Progenitor cell of endocrine pancreas (in vitro differentiated cells): ENCODE measurements around the gene MKKS. TPM values are rescaled to one million over a fixed set of nuclear protein-coding genes. Genes with fewer than 3 reads are reported as not detected.

Experiments used
- DNase-seq: peaks from one replicate; pipeline ENCODE4 v3.0.0; 2021; ENCODE audit warnings: low spot score; ENCODE audit not compliant: unreplicated experiment
- H3K27ac Mint-ChIP-seq: 2 replicates; pipeline ENCODE4 v1.8.0; 2021; ENCODE audit warnings: mild to moderate bottlenecking, moderate library complexity, mixed read lengths
- H3K27me3 Mint-ChIP-seq: 2 replicates; pipeline ENCODE4 v1.8.0; 2021; ENCODE audit warnings: mixed read lengths
- H3K36me3 Mint-ChIP-seq: 2 replicates; pipeline ENCODE4 v1.8.0; 2022; ENCODE audit warnings: mixed read lengths; ENCODE audit not compliant: insufficient read depth
- H3K4me1 Mint-ChIP-seq: 2 replicates; pipeline ENCODE4 v1.8.0; 2021; ENCODE audit warnings: low read depth, mixed read lengths
- H3K4me3 Mint-ChIP-seq: 2 replicates; pipeline ENCODE4 v1.8.0; 2021; ENCODE audit warnings: low read depth, mild to moderate bottlenecking, moderate library complexity, mixed read lengths
- H3K9me3 Mint-ChIP-seq: 2 replicates; pipeline ENCODE4 v1.8.0; 2021; ENCODE audit warnings: low read depth, mixed read lengths
- total RNA-seq: library from RNA; stranded (reverse); gene quantifications from 2 replicates; pipeline ENCODE4 v1.2.1, GENCODE V29; 2021
- TF ChIP-seq, protein P1 (sequence below): fragments of 200-600 bp; sonication (generic); IDR thresholded peaks from one replicate; pipeline ENCODE4 v1.5.0; 2021; ENCODE audit warnings: antibody characterized with exemption, mild to moderate bottlenecking; ENCODE audit not compliant: unreplicated experiment

The MKKS gene
- total RNA-seq, 1 donor from 2014 or later, result 17.8 TPM

DNA sequence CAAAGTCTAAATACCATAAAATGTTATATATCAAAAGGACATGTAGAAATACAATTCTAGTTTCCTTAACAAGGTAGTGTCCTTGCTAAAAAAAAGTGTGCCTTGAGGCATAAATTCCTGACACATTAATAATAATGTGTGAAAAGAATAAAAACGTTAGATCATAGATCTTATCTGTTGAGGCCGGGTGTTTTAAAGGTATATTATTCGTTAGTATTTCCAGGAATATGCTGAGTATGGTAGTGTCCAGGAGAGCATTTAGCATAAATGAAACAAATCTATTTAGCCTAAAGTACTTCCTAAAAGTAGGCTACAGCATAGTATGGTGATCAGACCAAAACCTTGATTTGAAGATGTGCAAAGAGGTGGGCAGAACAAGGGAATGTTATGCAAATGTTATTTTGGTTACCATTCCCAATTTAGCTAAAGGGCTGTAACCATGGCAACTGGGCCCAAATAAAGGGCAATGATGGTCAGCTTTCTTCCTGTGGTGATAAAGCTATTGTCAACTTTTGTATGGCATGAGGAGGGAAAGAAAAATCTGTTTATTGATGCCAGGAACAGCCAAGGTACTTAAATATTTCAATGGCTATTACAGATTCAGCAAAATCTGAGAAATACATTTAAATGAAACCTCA lies 18.9 kb downstream of the MKKS start:
- DNase-seq, result no peak

DNA sequence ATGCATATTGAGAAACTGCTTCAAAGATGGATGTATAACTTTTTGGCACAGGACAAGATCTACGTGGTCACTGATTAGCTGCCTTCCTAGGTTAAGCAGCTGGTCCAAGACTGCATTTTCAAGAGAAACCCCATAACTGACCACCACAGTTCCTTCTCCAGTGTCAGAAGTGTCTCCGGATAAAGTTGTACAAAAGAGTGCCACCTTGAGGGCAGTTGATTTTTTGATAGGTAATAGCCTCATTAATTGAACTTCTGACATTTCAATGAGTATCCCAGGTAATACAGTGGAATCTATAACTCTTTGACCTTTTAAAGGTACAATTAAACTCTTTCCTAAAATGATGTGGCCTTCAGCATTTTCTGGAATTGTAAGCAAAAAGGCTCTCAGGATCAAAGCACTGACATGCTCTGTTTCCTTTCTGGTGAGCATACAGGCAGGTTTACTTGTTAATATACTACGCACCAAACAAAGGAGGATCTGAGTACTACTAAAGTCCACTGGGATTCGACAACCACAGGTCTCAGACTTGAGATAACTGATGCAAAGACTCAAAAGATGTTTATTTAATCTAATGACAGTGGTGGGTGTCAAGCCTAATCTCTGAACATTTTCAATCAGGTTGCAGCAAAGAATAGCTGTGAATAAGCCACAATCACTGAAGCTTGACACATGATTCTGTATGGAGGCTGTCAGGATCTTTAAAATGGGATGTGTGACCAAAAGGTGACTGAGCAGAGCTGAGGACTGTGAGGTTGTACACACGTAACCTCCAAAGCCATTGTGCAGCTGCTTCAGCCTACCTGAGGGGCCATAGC lies 21.2 kb downstream of the MKKS start:
- H3K27me3 Mint-ChIP-seq, result no peaks in the 10 kb centered on the region
- TF ChIP-seq, protein P1, sequence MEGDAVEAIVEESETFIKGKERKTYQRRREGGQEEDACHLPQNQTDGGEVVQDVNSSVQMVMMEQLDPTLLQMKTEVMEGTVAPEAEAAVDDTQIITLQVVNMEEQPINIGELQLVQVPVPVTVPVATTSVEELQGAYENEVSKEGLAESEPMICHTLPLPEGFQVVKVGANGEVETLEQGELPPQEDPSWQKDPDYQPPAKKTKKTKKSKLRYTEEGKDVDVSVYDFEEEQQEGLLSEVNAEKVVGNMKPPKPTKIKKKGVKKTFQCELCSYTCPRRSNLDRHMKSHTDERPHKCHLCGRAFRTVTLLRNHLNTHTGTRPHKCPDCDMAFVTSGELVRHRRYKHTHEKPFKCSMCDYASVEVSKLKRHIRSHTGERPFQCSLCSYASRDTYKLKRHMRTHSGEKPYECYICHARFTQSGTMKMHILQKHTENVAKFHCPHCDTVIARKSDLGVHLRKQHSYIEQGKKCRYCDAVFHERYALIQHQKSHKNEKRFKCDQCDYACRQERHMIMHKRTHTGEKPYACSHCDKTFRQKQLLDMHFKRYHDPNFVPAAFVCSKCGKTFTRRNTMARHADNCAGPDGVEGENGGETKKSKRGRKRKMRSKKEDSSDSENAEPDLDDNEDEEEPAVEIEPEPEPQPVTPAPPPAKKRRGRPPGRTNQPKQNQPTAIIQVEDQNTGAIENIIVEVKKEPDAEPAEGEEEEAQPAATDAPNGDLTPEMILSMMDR, result peak; percentile 41
- peaks cover 11% of the 10 kb centered on the region for H3K36me3 Mint-ChIP-seq
- peak overlapping the region; percentile 45 for H3K27ac Mint-ChIP-seq
- no peak overlapping the region for H3K4me3 Mint-ChIP-seq
- no peaks in the 10 kb centered on the region for H3K9me3 Mint-ChIP-seq
- no peak for DNase-seq
- H3K4me1 Mint-ChIP-seq, result peaks cover 17% of the 10 kb centered on the region

More for the DNA sequence above, 18.9 kb downstream of the MKKS start:
- peaks cover 11% of the 10 kb centered on the region for H3K36me3 Mint-ChIP-seq
- H3K4me1 Mint-ChIP-seq, result peaks cover 17% of the 10 kb centered on the region
- no peaks in the 10 kb centered on the region for H3K27me3 Mint-ChIP-seq
- H3K9me3 Mint-ChIP-seq, result no peaks in the 10 kb centered on the region
- no peak overlapping the region for H3K4me3 Mint-ChIP-seq
- no peak overlapping the region for H3K27ac Mint-ChIP-seq
- TF ChIP-seq, protein P1, result no peak

DNA sequence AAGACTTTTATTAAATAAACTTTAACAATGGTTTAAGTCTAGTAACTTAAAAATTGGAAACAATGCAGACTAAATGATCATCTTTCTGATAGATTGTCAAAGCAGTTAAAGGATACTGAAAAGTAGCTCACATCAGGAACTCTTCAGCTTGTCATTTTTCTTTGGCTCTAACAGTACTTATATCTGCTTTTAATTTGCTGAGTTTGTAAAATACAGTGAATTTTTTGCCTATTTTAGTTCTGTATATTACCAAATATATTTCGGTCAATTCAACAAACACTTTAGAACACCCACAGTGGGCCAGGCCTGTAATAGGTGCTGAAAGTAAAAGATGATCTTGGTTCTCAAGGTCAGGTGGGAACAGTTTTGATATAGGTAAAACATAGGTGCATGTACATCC lies 22.3 kb downstream of the MKKS start:
- Mint-ChIP-seq H3K4me1 (peaks cover 17% of the 10 kb centered on the region), H3K36me3 (peaks cover 7% of the 10 kb centered on the region), H3K9me3 (no peaks in the 10 kb centered on the region), H3K27me3 (no peaks in the 10 kb centered on the region), H3K4me3 (no peak overlapping the region), H3K27ac (no peak overlapping the region)
- TF ChIP-seq, protein P1, result no peak
- DNase-seq, result no peak

DNA sequence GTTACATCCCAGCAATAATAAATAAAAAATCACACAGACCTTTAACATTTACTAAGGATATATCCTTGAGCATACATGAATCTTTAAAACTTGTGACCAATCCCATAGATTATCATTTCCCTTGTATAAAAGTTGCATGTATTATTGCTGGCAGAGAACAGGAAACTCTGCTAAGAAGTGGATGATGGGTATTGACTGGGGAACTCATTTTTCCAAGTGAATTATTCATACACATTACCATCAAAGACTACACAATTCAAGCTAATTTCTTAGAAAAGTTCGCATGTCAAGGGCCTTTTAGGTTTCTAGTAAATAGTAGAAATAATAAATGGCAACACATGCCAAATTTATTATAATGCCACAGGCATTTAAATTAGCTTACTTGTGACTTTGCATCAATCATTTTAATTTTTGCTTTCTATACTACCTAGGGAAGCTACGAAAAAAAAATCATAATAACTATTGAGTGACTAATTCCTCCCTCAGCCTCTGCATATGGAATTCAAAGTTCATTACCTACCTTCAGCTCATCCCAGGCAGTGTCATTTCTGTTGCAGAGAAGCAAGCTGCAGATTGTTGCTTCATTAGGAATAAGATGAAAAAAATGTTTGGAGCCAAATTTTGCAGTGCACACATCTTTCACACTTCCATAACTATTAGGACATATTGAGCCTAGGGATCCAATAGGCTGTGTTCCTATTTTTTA lies 25.8 kb downstream of the MKKS start:
- H3K4me1 Mint-ChIP-seq, result peaks cover 6% of the 10 kb centered on the region
- TF ChIP-seq, protein P1, result no peak
- no peak overlapping the region for H3K27ac Mint-ChIP-seq
- peaks cover 1% of the 10 kb centered on the region for H3K36me3 Mint-ChIP-seq
- no peaks in the 10 kb centered on the region for H3K9me3 Mint-ChIP-seq
- no peaks in the 10 kb centered on the region for H3K27me3 Mint-ChIP-seq
- no peak for DNase-seq
- H3K4me3 Mint-ChIP-seq, result no peak overlapping the region

DNA sequence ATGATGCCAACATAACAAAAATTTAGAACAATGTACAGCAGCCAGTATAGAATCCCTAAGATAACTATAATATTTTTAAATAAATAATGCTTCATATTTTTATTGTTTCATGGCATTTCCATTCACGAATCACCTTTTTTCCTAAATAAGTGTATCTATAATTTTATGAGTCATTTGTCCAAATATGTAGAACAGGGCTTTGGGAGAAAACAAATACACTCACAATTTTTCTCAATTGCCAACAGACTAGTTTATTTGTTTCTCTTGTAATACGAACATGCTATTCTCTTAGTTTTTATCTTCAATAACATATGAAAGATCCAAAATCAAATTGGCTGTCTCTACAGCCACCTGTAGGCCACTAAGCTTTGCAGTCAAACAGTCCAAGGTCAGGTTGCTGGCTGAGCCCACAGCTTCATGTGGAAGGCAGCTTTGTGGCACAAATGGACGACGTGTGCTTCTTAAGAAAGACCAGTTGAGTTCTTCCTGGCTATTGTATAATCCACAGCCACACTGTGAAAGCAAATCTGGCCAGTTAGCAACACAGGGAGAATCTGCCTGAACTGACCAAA lies 29.0 kb downstream of the MKKS start:
- Mint-ChIP-seq H3K4me3 (no peak overlapping the region), H3K36me3 (peaks cover 1% of the 10 kb centered on the region), H3K27me3 (no peaks in the 10 kb centered on the region), H3K4me1 (no peaks in the 10 kb centered on the region), H3K27ac (no peak overlapping the region), H3K9me3 (no peaks in the 10 kb centered on the region)
- TF ChIP-seq, protein P1, result no peak
- no peak for DNase-seq
